HG03097 (cell line): ENCODE measurements around the gene ABHD2.

Experiments used
- ATAC-seq: cut with Tn5 transposase; IDR thresholded peaks from one replicate; pipeline ENCODE4 v1.9.1; 2021; ENCODE audit not compliant: unreplicated experiment, low FRiP score

ABHD2 gene

GRCh38 chr15:89184886-89185526 is 96.8 kb downstream of the ABHD2 start:
- no peak for ATAC-seq

DNA sequence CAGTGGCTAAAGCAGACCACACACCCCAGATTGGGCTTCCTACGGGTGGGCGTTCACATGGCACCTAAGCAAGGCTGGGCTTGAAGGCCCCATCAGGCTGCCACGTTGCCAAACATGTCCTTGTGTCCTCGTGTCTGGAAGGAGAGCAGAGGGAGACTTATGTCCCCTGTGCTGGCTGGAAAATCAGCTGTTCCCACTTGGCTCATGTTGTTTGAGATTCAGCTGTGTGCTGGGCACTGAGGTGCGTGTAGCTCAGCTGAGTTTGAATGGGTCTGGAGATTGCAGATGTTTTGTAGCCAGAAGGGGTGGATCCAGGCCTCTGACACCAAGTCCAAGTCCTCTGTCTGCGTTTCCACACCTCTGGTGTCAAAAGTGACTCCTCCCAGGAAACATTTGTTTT is 98.5 kb downstream of the ABHD2 start:
- ATAC-seq: no peak

GRCh38 chr15:89187301-89187985 is 99.2 kb downstream of the ABHD2 start:
- ATAC-seq: no peak

GRCh38 chr15:89187986-89188514 is 99.8 kb downstream of the ABHD2 start:
- no peak for ATAC-seq

- no peak for ATAC-seq
Measured at GRCh38 chr15:89192136-89192535, 103.9 kb downstream of the ABHD2 start.

- ATAC-seq: no peak
Measured at GRCh38 chr15:89192766-89193165, 104.5 kb downstream of the ABHD2 start.

DNA sequence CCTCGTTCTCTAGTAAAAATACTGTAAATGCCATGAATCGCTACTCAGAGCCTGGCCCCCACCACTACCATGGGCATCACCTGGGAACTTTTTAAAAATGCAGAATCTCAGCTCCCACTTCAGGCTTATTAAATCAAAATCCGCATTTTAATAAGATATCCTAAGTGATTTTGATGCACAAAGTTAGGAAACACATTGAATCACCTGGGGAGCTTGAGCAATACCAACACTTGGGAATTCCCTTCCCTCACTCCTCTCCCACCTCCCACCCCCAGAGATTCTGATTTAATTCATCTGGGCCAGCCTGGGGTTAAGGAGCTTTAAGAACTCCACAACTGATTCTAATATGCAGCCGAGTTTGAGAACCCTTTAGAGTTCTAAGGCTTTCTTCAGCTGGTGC is 106.4 kb downstream of the ABHD2 start:
- no peak for ATAC-seq

DNA sequence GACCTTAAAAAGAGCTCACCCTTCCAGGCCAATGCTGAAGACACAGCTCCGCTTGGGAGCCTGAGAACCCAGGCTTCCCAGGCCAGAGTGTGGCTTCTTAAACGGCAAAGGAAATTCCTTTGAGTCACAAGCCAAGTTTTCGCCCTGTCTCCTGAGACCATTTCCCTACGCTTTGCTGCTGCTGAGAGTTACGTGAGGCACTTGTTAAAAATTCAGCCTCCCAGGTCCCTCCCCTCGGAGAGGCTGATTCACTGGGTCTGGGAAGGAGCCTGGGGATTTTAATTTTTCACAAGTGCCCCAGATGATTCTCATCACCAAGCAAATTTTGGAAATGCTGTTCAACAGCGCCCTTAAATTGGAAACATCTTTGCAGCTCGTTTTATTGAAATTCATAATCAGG is 107.6 kb downstream of the ABHD2 start:
- ATAC-seq: no peak

GRCh38 chr15:89196241-89196640 is 108.0 kb downstream of the ABHD2 start:
- ATAC-seq: no peak

- no peak for ATAC-seq
Measured at GRCh38 chr15:89196994-89197393, 108.7 kb downstream of the ABHD2 start.

DNA sequence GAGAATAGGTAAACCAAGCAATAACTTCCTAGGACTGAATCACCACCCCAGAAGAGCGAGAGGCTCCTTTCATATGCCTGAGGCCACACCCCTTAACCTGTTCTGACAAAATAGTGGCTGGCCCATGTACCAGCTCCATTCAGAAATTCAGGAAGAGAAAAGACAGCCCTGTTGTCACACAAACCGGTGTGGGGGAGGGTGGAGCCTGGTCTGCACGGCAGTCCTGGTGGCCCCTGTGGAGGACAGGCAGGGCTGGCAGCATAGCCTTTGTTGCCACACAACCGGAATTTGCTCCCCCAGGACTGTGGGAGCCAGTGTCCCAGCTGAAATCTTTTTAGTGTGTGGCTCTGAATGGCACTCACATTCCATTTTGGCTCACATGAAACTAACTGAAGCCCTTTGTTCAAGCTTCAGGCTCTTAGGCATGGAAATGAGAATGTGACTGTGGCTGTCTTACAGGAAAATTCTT is 109.3 kb downstream of the ABHD2 start:
- ATAC-seq: no peak

- ATAC-seq: no peak
Measured at GRCh38 chr15:89198196-89198595, 109.9 kb downstream of the ABHD2 start.

DNA sequence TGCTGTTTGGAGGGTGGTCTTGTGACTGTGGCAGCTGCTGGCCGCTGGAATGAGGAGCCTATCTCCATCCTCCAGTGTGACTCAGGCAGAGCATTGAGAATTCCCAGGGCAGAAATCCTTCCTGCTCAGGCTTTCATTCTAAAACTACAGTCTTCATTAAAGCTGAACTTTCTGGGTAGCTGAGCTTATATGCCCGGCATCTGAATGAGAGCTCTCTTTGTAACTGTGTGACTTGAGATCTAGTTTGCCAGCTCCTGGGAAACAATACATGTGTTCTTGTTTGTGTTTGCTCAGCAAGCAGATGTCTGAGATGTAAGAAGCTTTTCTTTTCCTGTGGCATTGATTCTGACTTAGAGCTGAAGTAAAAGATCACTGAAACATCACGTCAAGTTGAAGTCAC is 110.7 kb downstream of the ABHD2 start:
- no peak for ATAC-seq

GRCh38 chr15:89199746-89200145 is 111.5 kb downstream of the ABHD2 start:
- no peak for ATAC-seq

GRCh38 chr15:89200182-89200581 is 111.9 kb downstream of the ABHD2 start:
- no peak for ATAC-seq

- ATAC-seq: no peak
Measured at GRCh38 chr15:89201465-89202005, 113.3 kb downstream of the ABHD2 start.

- ATAC-seq: no peak
Measured at GRCh38 chr15:89203705-89204273, 115.5 kb downstream of the ABHD2 start.

- ATAC-seq: no peak
Measured at GRCh38 chr15:89205991-89206585, 117.8 kb downstream of the ABHD2 start.

DNA sequence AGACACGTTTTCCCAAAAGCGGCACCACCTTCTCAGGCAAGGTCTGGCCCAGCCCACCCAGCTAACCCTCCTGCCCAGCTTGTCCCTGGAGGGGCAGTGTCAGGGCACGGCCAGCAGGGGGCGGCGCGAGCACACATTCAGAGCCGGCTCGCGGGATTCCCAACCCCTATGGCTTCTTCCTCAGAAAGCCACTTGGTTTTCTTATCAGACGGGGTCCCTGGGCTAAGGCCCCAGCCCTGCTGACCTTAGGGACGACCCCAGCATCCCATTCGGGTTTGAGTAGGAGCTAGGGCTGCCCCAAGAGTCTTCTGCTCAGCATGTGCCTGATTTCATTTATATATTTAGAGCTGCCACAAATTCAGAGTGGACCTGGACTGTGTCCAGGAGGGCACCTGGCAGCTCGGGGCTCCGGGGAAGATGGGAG is 118.7 kb downstream of the ABHD2 start:
- no peak for ATAC-seq

- ATAC-seq: no peak
Measured at GRCh38 chr15:89208256-89208655, 120.0 kb downstream of the ABHD2 start.

GRCh38 chr15:89209057-89209456 is 120.8 kb downstream of the ABHD2 start:
- ATAC-seq: no peak
